DOHH2 (cell line): Measurements from ENCODE around the gene ERN1.

Source experiments
- CTCF ChIP-seq: fragments of 200-600 bp; sonication (generic); IDR thresholded peaks from one replicate; pipeline ENCODE4 v1.5.1; 2014; ENCODE audit warnings: antibody characterized with exemption, mild to moderate bottlenecking, low read depth, low read length; ENCODE audit not compliant: poor library complexity, severe bottlenecking
- EZH2phosphoT487 ChIP-seq: fragments of 200-600 bp; sonication (generic); IDR thresholded peaks from 2 replicates; pipeline ENCODE4 v1.6.1; 2017; ENCODE audit warnings: borderline replicate concordance, mild to moderate bottlenecking, antibody characterized with exemption, low read length, moderate library complexity, mixed read lengths

- no peak for TF ChIP-seq CTCF
- TF ChIP-seq EZH2phosphoT487, result no peak
Measured at GRCh38 chr17:64091116-64091515, 38.8 kb downstream of the ERN1 start.
